NCI-H526 (cell line): Measurements from ENCODE around the gene TP53AIP1.

ENCODE experiments used
- DNase-seq, 2 experiments: peaks; one replicate each; lab custom pipeline; 2025; lab: John Stamatoyannopoulos, UW

The TP53AIP1 gene

DNA sequence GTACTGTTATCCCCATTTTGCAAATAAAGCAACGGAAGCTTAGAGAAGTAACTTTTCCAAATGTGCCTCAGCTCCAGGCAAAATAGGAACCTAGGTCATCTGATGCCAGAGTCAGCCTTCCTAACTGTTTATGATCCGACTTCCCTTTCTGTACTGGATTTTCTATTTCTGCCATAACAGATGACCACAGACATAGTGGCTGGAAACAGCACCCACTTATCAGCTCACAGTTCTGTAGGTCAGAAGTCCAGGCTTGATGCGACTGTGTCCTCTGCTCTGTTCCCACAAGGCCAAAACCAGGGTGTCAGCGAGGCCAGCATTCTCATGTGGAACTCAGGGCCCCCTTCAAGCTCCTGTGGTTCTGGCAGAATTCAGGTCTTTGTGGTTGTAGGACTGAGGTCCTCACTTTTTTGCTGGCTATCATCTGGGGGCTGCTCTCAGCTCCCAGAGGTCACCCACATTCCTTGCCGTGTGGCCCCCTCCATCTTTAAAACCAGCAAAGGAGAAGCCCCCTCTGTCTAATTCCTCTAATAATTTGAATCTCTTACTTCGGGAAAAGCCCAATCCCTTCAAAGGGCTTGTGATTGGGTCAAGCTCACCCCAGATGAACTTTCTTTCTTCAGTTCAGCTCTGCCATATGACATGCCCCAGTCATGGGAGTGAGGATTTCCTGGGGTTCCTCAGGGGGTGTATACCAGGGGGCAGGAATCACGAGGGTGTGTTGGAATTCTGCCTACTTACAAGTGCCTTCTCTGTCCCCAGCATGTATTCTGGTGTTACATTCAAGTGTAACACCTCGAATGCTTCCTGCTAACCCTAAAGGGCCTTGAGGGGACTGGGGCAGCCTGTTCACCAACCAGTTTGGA is 36.3 kb downstream of the TP53AIP1 start:
- no peak for DNase-seq

GRCh38 chr11:128905345-128906184 is 37.1 kb downstream of the TP53AIP1 start:
- peak; percentile 96 to 98 for DNase-seq

DNA sequence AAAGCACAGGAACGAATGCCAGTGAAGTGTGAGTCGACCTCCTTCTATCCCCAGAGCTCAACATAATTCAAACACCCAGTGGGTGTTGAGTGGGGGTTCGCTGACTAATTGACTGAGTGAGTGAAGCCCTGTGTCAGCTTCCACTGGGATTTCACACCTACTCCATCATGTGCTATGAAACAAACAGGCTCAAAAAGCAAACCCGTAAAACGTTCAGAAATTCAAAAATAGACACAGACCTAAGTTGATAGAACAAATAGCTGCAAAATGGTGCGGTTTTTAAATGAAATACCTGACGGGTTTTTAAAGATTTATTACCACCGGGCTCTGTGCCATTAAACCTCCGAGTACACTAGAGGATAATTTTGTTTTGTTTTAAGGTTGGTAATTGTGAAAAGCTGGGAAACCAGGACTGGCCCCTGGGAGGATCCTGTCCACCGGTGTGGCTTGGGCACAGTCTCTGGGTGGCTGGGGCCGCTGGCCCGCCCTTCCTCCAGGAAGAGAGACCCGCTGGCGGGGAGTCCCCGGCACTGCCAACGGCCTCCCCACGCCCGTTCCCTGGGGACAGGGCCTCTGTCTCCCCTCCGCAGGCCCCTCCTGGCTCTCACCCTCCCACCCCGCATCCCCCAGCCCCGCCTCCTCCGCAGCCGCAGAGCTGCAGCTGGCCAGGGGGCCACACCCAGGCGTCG is 37.9 kb downstream of the TP53AIP1 start:
- DNase-seq = peak; percentile 84 to 99

- no peak for DNase-seq
Observed at GRCh38 chr11:128904303-128904655, 38.4 kb downstream of the TP53AIP1 start.

DNA sequence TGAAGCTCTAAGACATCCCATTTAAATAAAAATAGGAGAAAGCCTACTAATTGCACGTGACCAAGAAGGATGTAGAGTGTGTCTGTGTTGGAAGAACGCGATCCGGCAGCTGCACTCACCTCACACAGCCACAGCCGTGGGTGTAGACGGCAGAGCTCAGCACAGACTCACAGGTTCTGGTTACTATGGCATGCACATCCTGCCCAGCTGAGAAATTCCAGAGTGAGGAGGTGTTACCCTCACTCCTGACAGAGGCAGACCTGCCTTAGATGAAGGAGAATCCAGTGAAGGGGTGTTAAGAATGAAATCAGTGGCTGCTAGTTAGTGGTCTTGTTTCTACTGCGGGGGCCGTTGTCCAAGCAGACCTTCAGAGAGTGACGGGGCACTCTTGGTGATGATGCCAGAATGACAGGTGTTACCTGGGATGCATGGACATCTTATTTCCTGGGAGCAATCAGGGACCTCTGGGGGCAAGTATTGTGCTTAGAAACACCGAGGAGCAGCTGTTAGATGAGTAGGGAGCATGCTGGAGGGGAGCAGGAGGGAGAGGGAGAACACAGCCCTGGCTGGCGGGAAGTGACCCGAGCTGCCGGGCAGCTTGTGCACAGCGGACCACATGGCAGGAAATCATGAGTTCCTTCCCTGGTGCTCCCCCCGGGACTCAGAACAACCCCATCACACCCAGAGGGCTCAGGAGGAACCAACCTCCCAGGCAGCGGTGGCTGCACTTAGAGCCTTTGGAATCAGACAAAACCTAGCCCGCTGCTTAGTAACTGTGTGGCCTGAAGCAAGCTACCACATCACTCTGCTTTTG is 39.2 kb downstream of the TP53AIP1 start:
- peak in 1 of 2 experiments; percentile 57 for DNase-seq

- no peak for DNase-seq
Observed at GRCh38 chr11:128902515-128903066, 40.1 kb downstream of the TP53AIP1 start.

- no peak for DNase-seq
Observed at GRCh38 chr11:128901653-128902514, 40.8 kb downstream of the TP53AIP1 start.

DNA sequence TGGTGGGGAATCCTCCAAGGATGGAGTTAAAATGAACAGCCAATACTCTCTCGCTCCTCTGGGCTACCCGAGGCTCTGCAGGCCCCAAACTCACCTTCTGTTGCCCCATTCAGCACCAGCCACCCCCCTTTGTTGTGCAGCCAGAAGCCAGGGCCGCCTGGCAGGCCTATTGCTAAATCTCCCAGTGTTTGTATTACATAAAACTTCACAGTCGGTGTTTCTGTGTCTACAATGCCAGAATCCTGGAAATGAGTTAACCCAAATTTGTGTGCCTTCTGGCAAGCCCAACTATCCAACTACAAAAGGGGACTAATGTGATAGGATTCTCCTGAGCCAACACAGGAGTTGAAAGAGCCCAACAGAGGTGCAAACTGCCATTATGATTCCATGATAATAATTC is 42.2 kb downstream of the TP53AIP1 start:
- DNase-seq = no peak

GRCh38 chr11:128898580-128899344 is 43.9 kb downstream of the TP53AIP1 start:
- no peak for DNase-seq

DNA sequence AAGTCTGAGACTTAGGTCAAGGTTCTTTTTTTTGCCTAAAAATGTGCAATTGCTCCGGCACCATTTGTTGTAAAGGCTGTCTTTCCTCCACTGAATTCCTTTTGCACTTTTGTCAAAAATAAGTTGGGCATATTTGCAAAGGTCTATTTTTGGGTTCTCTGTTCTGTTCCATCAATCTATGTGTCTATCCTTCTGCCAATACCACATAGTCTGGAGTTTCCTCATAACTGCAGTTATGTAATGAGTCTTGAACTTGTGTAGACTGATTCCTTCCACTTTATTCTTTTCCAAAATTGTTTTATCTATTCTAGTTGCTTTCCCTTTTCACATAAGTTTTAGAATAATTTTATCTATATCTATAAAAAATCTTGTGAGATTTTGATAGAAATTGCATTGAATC is 44.8 kb downstream of the TP53AIP1 start:
- no peak for DNase-seq

GRCh38 chr11:128896356-128896755 is 46.3 kb downstream of the TP53AIP1 start:
- DNase-seq = no peak

DNA sequence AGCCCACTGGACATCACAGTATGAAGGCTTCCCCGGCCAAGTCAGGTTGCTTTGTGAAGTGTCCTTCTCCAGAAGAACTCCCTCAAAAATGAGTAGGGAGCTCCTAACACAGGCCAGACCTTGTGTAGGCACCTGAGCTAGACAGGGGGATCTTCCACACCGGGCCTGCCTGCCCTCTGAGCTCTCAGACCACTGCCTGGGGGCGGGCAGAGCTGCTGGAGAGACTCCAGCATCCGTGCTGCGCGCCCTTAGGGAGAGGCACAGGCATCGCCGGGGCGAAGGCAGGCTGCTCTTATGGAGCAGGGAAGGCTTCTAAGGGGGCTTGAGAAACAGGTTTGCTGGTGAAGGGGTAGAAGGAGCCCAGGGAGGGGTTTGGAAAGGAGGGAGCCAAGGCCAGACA is 47.1 kb downstream of the TP53AIP1 start:
- DNase-seq = no peak

DNA sequence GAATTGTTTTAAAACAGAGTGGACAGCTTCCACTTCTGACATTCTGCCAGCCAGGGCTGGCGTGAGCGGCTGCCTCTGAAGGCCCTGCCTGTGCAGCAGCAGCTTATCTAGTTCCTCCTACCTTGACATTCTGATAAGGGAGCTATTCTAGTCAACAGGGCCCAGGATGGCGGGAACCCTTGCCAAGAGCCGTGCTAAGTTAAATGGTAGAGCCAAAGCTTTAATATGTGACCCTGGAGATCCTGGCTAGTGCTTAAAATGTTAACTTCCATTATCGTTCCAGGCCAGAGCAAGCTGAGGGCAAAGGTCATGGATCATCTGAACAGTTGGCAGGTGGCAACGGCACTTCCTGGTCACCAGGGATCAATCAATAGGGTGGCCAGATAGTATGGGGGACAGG is 48.0 kb downstream of the TP53AIP1 start:
- DNase-seq = no peak

- no peak for DNase-seq
Observed at GRCh38 chr11:128894286-128894681, 48.4 kb downstream of the TP53AIP1 start.

- no peak for DNase-seq
Observed at GRCh38 chr11:128893578-128894285, 48.9 kb downstream of the TP53AIP1 start.

- peak in 1 of 2 experiments; percentile 27 for DNase-seq
Observed at GRCh38 chr11:128892866-128893565, 49.7 kb downstream of the TP53AIP1 start.

- DNase-seq = no peak
Observed at GRCh38 chr11:128891913-128892398, 50.7 kb downstream of the TP53AIP1 start.
